GM18870 (cell line): ENCODE data around the gene AGAP1.

Experiments
- ATAC-seq: cut with Tn5 transposase; IDR thresholded peaks from one replicate; pipeline ENCODE4 v1.9.1; 2021; ENCODE audit warnings: moderate library complexity; ENCODE audit not compliant: unreplicated experiment

Gene AGAP1

DNA sequence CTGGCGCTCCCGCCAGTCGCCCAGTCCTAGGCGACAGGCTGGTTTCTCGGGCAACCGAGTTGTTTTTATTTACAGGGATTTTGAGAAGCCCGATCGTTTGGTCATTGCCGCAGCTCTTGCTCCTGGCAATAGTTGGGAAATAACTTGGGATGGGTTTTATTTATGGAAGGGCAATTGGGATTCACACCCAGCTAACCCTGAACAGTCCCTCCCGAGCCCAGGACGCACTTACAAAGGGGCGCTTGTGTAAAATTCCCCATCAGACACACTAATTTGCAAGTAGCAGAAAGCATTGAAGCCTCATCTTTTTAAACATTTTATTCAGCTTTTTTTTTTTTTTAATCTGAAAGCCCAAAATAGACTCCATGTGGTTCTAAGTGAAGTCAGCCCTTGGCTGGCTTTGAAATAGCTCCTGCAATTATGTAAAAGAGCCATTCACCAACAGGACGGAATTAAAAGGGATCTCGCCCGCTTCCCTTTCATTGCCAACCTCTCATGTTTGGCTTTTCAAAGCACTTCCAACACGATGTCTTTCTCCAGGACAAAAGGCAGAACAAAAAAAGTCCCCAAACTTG, 677.9 kb downstream of the AGAP1 start:
- ATAC-seq, result no peak

- ATAC-seq, result no peak
Observed at GRCh38 chr2:236172255-236173035, 678.6 kb downstream of the AGAP1 start.

- ATAC-seq, result no peak
Observed at GRCh38 chr2:236173036-236173728, 679.3 kb downstream of the AGAP1 start.

GRCh38 chr2:236173729-236174607, 680.1 kb downstream of the AGAP1 start:
- no peak for ATAC-seq

GRCh38 chr2:236175548-236176150, 681.8 kb downstream of the AGAP1 start:
- no peak for ATAC-seq

DNA sequence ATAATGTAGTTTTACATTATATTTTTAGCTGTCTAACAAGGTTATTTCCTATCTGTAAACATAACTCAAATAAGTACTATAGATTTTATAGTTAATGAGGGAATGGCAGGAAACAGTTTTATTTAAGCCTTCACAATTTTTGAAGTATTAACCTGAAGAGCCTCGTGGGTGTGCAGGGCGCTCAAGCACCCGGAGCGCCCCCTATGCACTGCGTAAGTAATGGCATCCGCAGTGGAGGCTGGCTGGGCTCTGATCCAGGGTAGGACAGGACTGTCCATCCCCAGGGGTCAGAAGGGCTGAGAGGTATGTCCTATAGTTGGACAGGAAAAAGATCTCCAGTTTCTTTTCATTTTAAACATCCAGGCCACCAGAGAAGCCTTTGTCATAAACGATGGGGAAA, 682.6 kb downstream of the AGAP1 start:
- no peak for ATAC-seq

DNA sequence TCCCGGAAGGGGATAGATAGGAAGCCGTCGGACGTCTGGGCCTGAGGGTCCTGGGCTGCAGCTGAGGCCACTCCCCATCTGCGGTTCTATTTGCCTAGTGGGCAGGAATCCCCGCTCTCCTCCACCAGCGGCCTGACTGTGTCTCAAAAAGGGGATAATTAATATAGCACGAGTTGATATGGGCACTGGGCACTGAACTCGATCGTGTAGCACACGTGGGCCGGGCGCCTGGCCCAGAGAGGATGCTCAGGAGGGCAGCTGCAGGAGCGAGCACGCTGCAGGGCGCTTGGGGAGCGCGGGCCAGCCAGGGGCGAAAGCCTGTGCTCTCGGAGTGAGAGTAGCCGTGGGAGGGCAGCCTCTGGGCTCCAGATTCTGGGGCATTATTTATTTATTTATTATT, 683.1 kb downstream of the AGAP1 start:
- no peak for ATAC-seq

DNA sequence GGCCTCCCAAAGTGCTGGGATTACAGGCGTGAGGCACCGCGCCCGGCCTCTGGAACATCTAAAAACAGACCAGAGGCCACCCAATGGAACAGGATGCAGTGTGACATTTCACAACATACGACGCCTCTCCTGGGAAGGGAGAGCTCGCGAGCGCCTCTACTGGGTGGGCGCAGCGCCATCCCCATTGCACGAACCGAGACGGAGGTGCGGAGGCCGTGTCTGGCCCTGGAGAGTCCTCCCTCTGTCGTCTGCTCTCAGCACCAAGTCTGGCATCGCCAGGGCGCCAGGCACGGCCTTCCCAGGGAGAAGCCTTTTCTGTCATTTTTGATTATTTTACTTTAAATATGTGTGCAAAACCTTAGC, 683.7 kb downstream of the AGAP1 start:
- ATAC-seq, result no peak

- no peak for ATAC-seq
Observed at GRCh38 chr2:236177967-236178889, 684.4 kb downstream of the AGAP1 start.

DNA sequence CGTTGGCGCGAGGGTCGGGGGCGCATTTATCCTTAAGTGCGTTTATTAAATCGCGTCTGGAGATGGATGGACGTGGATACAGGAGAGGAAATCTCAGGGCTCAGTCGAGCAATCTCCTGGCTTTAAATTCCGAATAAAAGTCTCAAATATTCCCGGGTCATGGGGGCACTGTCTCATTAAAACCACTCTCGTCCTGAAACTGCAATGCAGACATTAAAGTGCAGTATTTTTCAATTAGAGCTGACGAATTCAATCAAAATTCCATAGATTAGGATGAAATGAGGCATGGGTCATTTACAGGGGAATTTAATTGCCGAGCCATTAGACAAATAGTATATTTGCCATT, 685.0 kb downstream of the AGAP1 start:
- no peak for ATAC-seq

GRCh38 chr2:236179236-236180075, 685.6 kb downstream of the AGAP1 start:
- no peak for ATAC-seq

- no peak for ATAC-seq
Observed at GRCh38 chr2:236180076-236180816, 686.4 kb downstream of the AGAP1 start.

- ATAC-seq, result no peak
Observed at GRCh38 chr2:236180831-236181453, 687.1 kb downstream of the AGAP1 start.
